Activated CD4-positive, alpha-beta memory T cell treated with anti-CD3 and anti-CD28 coated beads, Interleukin-2, amount 10 ng/mL, durations not matched to agents 7 days and 5 days (primary cell): ENCODE results near the gene MRPL36. TPM values are rescaled to one million over a fixed set of nuclear protein-coding genes. Genes with fewer than 3 reads are reported as not detected.
"Not testable (repeated sequence)": the region's sequence is repeated elsewhere in the genome, so short reads cannot be mapped to it uniquely, and the experiment has no call there.

Experiments
- CTCF ChIA-PET: fragments of 350-600 bp; sonication (Branson Sonifier 250); formaldehyde crosslinking; loops from one replicate; lab custom pipeline; 2021; ENCODE audit warnings: antibody characterized with exemption, inconsistent platforms; lab: Charles Lee
- POLR2A ChIA-PET: fragments of 350-600 bp; sonication (Branson Sonifier 250); formaldehyde crosslinking; loops from one replicate; lab custom pipeline; 2021; ENCODE audit warnings: antibody characterized with exemption; lab: Charles Lee
- DNase-seq: peaks from one replicate; pipeline ENCODE4 v3.0.0-alpha.2; 2020
- H3K27ac Mint-ChIP-seq: one replicate; pipeline ENCODE4 v1.8.0; 2021; ENCODE audit warnings: mild to moderate bottlenecking, mixed read lengths
- H3K27me3 Mint-ChIP-seq: one replicate; pipeline ENCODE4 v1.8.0; 2021; ENCODE audit warnings: mixed read lengths
- H3K36me3 Mint-ChIP-seq: one replicate; pipeline ENCODE4 v1.8.0; 2021; ENCODE audit warnings: low read depth, mixed read lengths
- H3K4me1 Mint-ChIP-seq: one replicate; pipeline ENCODE4 v1.8.0; 2021; ENCODE audit warnings: mixed read lengths
- H3K4me3 Mint-ChIP-seq: one replicate; pipeline ENCODE4 v1.8.0; 2021; ENCODE audit warnings: mild to moderate bottlenecking, mixed read lengths
- H3K9me3 Mint-ChIP-seq: one replicate; pipeline ENCODE4 v1.8.0; 2021; ENCODE audit warnings: mixed read lengths
- total RNA-seq, 2 experiments: library from RNA; stranded (reverse); gene quantifications; one replicate each; pipeline ENCODE4 v1.2.3, GENCODE V29; 2021

MRPL36 gene
- total RNA-seq, 2 experiments from 2014 or later: 44.5 to 44.8 TPM

DNA sequence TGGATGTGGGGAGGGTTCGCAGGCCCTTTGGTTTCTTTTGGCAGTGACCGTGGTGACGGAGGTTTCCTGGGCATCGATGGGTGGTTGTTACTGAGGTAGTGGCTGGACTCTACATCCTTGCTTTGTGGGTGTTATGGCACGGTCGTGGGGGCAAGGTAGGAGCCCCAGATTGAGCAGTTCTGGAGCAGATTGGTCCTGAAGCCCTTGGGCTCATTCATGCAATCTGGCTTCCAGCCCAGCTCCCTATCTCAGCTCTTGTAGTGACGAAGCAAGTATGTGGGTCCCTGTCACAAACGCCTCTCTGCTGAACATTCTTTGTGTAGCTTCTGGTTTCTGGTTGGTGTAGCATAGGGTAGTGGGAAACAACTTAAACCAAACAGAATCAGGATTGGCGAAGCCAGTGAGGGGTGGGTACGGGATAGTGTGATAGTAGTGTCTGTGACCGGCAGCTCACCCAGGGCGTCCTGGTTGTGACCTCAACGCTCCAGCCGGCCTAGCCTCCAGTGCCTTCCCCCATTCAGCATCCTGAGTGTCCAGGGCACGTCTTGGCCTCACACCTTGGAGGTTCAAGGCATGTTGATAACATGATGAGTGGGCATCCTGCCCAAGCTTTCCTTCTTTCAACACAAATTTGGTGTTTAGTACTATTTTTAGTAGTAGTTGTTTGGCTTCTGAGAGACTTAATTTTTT is 4.5 kb upstream of the MRPL36 start:
- POLR2A ChIA-PET: interaction anchor here (4.1 kb wide), 1 partner anchor 11 kb away, joined by 46 read pairs; no protein-coding TSS in a partner anchor
- Mint-ChIP-seq H3K4me3 (no peak overlapping the region), H3K4me1 (peaks cover 31% of the 10 kb centered on the region), H3K27ac (no peak overlapping the region), H3K9me3 (no peaks in the 10 kb centered on the region), H3K27me3 (no peaks in the 10 kb centered on the region), H3K36me3 (peaks cover 69% of the 10 kb centered on the region)
- DNase-seq: no peak
- CTCF ChIA-PET: no interaction called here

DNA sequence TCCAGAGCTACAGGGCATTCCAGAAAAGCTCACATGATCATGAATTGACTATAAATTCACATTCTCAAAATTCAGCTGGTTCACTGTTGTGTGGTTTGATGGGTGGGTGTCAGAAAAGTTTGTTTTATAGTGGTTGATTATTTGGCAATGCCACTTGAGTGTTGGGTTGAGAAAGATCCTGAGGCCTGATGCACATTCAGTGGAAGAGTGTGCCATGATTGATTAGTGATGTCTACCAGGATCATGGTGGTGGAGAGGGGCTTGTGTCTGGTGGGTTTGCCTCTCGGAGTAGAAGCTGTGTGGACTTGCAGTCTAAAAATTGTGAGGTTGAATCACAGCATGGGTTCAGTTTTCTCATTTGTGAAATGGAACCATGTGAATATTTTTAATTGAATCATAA is 3.6 kb upstream of the MRPL36 start:
- peaks cover 39% of the 10 kb centered on the region for H3K4me1 Mint-ChIP-seq
- ChIA-PET CTCF (interaction anchor here (1.1 kb wide), 1 partner anchor 40 kb away, joined by 4 read pairs; no protein-coding TSS in a partner anchor), POLR2A (interaction anchor here (4.1 kb wide), 1 partner anchor 10 kb away, joined by 46 read pairs; no protein-coding TSS in a partner anchor)
- H3K27ac Mint-ChIP-seq: no peak overlapping the region
- H3K27me3 Mint-ChIP-seq: no peaks in the 10 kb centered on the region
- DNase-seq: no peak
- H3K9me3 Mint-ChIP-seq: no peaks in the 10 kb centered on the region
- peak overlapping the region; percentile 47 for H3K4me3 Mint-ChIP-seq
- H3K36me3 Mint-ChIP-seq: peaks cover 66% of the 10 kb centered on the region

DNA sequence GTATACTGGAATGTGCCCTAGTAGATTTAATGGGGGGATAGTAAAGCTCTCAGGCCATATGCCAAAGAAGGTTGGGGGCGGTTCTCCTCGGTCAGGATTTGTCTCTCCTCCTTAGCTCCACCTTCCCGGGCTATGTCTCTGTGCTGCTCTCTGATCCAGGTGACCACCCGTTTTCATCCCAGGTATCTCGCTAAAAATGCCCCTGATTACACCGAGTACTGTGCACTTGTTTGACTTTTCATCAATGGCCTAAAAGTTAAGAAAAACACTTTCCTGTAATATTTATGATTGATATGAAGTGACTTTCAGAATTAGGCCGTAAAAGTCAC is 2.3 kb upstream of the MRPL36 start:
- DNase-seq: no peak
- Mint-ChIP-seq H3K36me3 (peaks cover 63% of the 10 kb centered on the region), H3K27ac (peak overlapping the region; percentile 61), H3K27me3 (no peaks in the 10 kb centered on the region), H3K4me3 (peak overlapping the region; percentile 100), H3K4me1 (peaks cover 42% of the 10 kb centered on the region), H3K9me3 (no peaks in the 10 kb centered on the region)
- ChIA-PET POLR2A (interaction anchor here (1.3 to 4.1 kb wide), 3 partner anchors 9 to 1531 kb away, joined by 3 to 46 read pairs (median 3); partner anchors contain the start of gene PDCD6), CTCF (no interaction called here)

DNA sequence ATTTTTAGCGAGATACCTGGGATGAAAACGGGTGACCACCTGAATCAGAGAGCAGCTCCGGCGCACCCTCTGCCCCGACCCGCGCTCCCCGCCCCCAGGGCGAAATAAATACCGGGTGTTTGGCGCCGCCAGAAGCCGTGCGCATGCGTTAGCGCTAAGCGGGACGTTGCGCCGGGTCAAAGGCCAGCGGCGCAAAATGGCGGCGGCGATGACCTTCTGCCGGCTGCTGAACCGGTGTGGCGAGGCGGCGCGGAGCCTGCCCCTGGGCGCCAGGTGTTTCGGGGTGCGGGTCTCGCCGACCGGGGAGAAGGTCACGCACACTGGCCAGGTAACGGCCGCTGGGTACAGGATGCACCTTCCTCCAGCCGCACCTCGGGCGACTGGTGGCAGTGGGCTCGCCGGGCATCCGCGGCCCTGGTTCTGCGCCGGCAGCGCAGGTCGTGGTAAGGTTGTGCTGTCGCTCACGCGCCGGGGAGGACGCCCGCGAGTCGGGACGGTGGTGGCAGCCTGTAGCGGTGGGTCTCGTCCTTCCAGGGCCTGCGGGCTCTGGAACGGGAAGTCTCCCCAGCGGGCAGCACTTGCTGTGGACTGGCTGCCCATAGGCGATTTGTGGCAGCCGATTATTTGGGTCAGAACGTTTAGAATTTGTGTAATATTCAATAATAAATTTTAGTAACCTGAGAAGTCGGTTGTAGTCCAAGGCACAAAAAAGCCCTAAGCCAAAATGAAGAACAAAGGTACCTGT is 1.8 kb upstream of the MRPL36 start, which contains the start of gene NDUFS6:
TSS of gene NDUFS6 (plus strand) at position 186 of the 745 bp plus-strand sequence. CDS start at position 197, 11 bp downstream.
- Mint-ChIP-seq H3K27me3 (no peaks in the 10 kb centered on the region), H3K27ac (peak within 1 kb of the TSS; percentile 99), H3K4me3 (peak within 1 kb of the TSS; percentile 100), H3K9me3 (no peaks in the 10 kb centered on the region), H3K4me1 (peaks cover 47% of the 10 kb centered on the region), H3K36me3 (peaks cover 63% of the 10 kb centered on the region)
- DNase-seq: peak; percentile 83
- ChIA-PET CTCF (interaction anchor here (0.7 to 1.0 kb wide), 2 partner anchors 9 to 15 kb away, joined by 3 read pairs; no protein-coding TSS in a partner anchor), POLR2A (interaction anchor here (1.0 to 4.1 kb wide), 7 partner anchors 9 to 1531 kb away, joined by 3 to 46 read pairs (median 3); partner anchors contain the start of gene PDCD6)

DNA sequence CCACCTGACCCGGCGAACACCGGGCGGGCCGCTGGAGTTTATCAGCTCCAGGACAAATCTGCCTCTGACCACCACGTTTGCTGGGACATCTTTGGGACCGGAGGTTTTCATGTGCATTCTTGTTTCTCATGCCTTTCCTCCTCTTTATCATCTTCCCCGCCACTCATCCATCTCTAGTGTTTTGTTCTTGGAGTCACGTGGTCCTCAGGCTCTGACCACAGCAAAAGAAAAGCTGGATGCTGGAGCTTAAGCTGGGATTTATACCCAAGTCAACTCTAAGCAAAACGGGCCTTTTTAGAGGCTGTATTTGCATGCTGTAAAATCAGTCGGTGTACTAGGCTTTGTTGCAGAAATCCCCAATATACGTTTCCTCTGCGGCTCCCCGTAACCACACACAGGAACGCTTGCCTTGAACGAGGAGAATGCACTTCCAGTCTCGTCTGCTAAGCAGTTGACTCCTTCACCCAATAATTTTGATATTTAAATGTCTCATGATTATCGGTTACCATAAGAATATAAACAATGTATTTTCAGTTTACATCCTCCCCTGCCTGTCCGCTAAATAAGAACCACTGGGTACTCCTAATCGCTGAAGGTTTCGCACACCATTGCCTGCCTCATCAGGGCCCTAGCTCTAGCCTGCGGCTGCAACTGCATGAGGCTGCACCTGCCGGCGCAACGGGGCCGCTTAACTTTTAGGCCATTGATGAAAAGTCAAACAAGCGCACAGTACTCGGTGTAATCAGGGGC is 1.0 kb upstream of the MRPL36 start:
- Mint-ChIP-seq H3K27ac (peak overlapping the region; percentile 99), H3K36me3 (peaks cover 61% of the 10 kb centered on the region), H3K4me3 (peak overlapping the region; percentile 100), H3K9me3 (no peaks in the 10 kb centered on the region), H3K27me3 (no peaks in the 10 kb centered on the region), H3K4me1 (peaks cover 49% of the 10 kb centered on the region)
- no peak for DNase-seq
- CTCF ChIA-PET: interaction anchor here (0.7 to 2.1 kb wide), 3 partner anchors 8 to 37 kb away, joined by 3 to 6 read pairs (median 3); no protein-coding TSS in a partner anchor
- POLR2A ChIA-PET: interaction anchor here (1.0 to 4.1 kb wide), 8 partner anchors 8 to 1530 kb away, joined by 3 to 46 read pairs (median 3); partner anchors contain the start of gene PDCD6

DNA sequence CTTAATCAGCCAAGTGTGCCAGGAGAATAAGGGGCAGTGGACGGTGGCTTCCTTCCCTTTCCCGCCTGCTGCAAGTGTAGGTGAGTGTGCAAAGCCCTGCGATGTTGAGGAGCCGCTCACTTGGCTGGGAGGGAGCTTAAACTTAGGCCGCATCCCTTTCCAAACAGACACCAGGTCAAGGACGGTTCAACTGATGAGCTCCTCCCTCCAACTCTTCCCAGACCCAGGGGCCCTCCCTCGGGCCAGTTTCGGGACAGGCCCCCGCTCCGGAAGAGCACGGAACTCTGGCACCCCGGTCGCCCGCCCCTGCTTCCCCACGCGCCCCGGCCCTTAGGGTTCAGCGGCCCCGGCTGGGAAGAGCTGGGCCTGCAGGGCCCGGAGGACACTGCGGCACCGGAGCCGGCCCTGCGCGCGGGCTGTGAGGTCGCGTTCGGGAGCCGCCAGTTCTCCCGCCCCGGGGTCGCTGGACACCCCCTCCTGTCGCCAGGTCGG is 481 bp downstream of the MRPL36 start:
- DNase-seq: peak; percentile 35
- peaks cover 54% of the 10 kb centered on the region for H3K36me3 Mint-ChIP-seq
- ChIA-PET POLR2A (interaction anchor here (0.8 to 1.5 kb wide), 4 partner anchors 9 to 19 kb away, joined by 3 to 4 read pairs (median 4); no protein-coding TSS in a partner anchor), CTCF (interaction anchor here (2.1 kb wide), 1 partner anchor 35 kb away, joined by 6 read pairs; no protein-coding TSS in a partner anchor)
- H3K4me3 Mint-ChIP-seq: peak overlapping the region; percentile 100
- no peaks in the 10 kb centered on the region for H3K9me3 Mint-ChIP-seq
- peak overlapping the region; percentile 66 for H3K27ac Mint-ChIP-seq
- peaks cover 61% of the 10 kb centered on the region for H3K4me1 Mint-ChIP-seq
- H3K27me3 Mint-ChIP-seq: no peaks in the 10 kb centered on the region

DNA sequence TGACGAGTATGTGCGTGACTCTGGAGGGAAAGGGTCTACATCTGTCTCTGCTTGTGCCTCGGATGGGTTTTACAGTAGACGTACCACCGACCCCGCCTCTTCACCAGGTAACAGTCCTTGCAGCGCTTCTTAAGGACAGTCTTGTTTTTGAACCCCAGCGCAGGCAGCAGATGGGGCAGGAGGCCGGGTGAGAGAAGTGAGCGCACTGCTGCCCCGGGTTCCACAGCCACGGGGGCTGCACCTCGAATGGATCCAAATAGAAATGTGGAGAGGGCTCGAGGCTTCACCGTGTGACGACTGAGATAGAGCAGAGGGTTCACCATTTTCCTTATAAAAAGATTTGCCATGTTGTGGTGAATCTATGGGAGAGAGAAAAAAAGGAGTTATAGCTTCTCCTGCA is 1.0 kb downstream of the MRPL36 start:
- peak overlapping the region; percentile 66 for H3K27ac Mint-ChIP-seq

DNA sequence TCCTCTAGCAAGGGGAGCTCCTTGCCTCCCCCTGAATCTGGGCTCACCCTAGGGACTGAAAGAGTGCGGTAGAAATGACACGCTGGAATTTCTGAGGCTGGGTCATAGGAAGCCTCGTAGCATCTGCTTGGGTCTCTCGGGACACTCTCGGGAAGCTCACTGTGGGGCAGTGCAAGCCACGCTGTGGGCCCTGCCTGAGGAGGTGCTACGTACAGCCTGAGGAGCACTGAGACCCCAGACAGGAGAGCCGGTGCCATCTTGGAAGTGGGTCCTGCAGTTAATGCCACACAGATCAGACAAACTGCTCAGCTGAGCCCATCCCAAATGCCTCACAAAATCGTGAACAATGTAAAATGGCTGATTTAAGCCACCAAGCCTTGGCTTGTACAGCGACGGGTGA is 1.8 kb downstream of the MRPL36 start:
- ChIA-PET CTCF (no interaction called here), POLR2A (interaction anchor here (0.7 kb wide), 1 partner anchor 44 kb away, joined by 3 read pairs; no protein-coding TSS in a partner anchor)
- H3K27me3 Mint-ChIP-seq: no peaks in the 10 kb centered on the region
- no peaks in the 10 kb centered on the region for H3K9me3 Mint-ChIP-seq
- H3K4me1 Mint-ChIP-seq: peaks cover 61% of the 10 kb centered on the region
- DNase-seq: no peak
- peaks cover 44% of the 10 kb centered on the region for H3K36me3 Mint-ChIP-seq
- no peak overlapping the region for H3K4me3 Mint-ChIP-seq
- no peak overlapping the region for H3K27ac Mint-ChIP-seq

More for the DNA sequence above, 1.0 kb downstream of the MRPL36 start:
- not testable (repeated sequence) for H3K9me3 Mint-ChIP-seq, DNase-seq, H3K27me3 Mint-ChIP-seq
- H3K36me3 Mint-ChIP-seq: peaks cover 48% of the 10 kb centered on the region
- ChIA-PET POLR2A (interaction anchor here (0.8 to 1.5 kb wide), 4 partner anchors 8 to 19 kb away, joined by 3 to 4 read pairs (median 4); no protein-coding TSS in a partner anchor), CTCF (interaction anchor here (2.1 kb wide), 1 partner anchor 35 kb away, joined by 6 read pairs; no protein-coding TSS in a partner anchor)
- peak overlapping the region; percentile 100 for H3K4me3 Mint-ChIP-seq
- peaks cover 61% of the 10 kb centered on the region for H3K4me1 Mint-ChIP-seq

DNA sequence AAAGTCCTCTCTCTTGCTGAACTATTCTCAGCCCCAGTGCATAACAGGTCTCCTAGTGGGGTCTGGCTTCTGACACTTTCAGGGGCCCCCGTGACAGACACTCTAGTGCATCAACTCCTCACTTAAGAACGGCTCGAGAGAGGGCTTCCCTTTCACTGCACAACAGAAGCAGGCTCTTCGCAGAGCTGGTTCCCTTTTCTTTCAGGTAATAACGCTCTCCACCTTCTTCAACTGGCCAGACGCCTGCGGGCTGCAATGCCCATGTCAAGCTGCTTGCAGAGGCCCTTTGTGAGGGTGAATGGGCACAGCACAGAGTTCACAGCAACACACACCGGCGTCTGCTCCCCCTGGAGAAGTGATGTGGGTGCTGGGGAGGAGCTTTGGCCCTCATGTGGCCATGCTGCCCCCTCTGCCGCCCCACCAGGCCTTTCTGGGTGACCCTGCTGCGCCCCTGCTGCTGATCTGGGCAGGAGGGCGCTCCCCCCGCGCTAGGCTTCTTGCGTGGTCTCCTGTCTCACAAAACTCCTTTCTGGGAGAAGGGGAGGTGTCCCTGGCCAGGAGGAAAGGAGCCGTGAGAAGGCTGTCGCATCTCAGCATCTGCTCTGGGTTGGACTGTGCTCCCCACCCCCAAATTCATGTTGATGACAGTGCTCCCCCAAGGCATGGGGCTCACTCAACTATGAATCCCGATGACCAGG is 2.4 kb downstream of the MRPL36 start:
- Mint-ChIP-seq H3K4me3 (no peak overlapping the region), H3K36me3 (peaks cover 44% of the 10 kb centered on the region), H3K4me1 (peaks cover 61% of the 10 kb centered on the region), H3K27me3 (no peaks in the 10 kb centered on the region), H3K27ac (no peak overlapping the region), H3K9me3 (no peaks in the 10 kb centered on the region)
- ChIA-PET POLR2A (interaction anchor here (0.7 kb wide), 1 partner anchor 44 kb away, joined by 3 read pairs; no protein-coding TSS in a partner anchor), CTCF (no interaction called here)
- no peak for DNase-seq

DNA sequence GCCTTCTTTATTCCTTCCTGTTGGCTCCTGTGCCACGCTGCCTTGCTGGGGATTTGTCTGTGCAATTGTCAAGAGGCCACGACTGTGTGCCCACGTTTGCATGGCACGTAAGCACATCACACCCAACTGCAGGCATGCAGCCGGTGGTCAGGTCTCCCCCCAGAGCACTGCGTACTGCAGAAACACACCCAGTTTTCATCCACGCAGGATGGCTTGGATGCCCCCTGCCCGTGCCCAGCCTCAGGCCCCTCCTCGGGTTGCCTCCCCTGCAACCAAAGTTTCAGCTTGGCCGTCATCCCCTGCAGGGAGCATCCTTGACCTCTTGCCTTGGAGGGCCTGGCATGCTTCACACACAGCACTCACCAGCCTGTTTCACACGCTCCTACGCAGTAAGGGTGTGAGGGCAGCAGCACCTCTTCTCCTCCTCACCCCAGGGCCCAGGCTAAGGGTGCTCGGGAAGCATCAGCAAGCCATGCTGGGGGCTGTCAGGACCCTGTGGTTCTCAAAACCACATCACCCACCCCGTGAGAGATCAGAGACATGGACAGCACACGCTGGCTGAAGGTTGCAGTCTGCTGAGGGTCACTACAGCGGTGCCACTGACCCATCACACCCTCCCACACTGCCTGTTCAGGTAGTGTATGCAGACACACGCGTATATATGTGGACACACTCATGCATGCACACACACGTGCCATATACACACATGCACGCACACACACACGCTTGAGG is 3.1 kb downstream of the MRPL36 start:
- no peak for DNase-seq
- no peak overlapping the region for H3K27ac Mint-ChIP-seq
- POLR2A ChIA-PET: no interaction called here

DNA sequence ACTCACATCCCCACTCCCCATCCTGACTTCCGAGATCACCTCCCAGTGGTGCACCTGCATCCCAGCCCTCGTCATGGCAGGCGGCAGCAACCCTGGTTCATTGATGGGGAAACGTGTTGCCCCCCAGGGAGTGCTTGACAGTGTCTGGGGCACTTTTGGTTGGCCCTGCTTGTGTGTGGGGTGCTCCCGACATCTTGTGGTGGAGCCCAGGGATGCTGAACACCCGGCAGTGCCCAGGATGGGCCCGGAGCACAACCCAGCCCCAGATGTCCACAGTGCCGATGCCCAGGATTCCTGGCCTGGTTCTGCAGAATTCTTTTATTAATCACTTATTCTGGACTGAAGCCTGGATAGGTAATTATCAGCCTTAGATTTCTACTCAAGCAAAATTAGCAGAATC is 3.7 kb downstream of the MRPL36 start:
- Mint-ChIP-seq H3K27ac (no peak overlapping the region), H3K4me1 (peaks cover 70% of the 10 kb centered on the region), H3K27me3 (no peaks in the 10 kb centered on the region), H3K9me3 (no peaks in the 10 kb centered on the region), H3K36me3 (peaks cover 41% of the 10 kb centered on the region), H3K4me3 (no peak overlapping the region)
- CTCF ChIA-PET: no interaction called here
- POLR2A ChIA-PET: no interaction called here
- DNase-seq: no peak

More for the DNA sequence above, 3.1 kb downstream of the MRPL36 start:
- peaks cover 64% of the 10 kb centered on the region for H3K4me1 Mint-ChIP-seq
- H3K27me3 Mint-ChIP-seq: no peaks in the 10 kb centered on the region
- peaks cover 41% of the 10 kb centered on the region for H3K36me3 Mint-ChIP-seq
- H3K4me3 Mint-ChIP-seq: no peak overlapping the region
- no peaks in the 10 kb centered on the region for H3K9me3 Mint-ChIP-seq
- CTCF ChIA-PET: no interaction called here
